Activated T-helper 2 cell treated with anti-CD3 and anti-CD28 coated beads, Interferon-gamma antibody, Interleukin-2, Interleukin-4, amounts not matched to agents 10 μg/mL and 5 μg/mL and 100 μg/mL, durations not matched to agents 14 hours and 24 hours and 36 hours (primary cell): Measurements from ENCODE around the gene BBX. TPM values are rescaled to one million over a fixed set of nuclear protein-coding genes. Genes with fewer than 3 reads are reported as not detected.
"Not testable (repeated sequence)": the region's sequence is repeated elsewhere in the genome, so short reads cannot be mapped to it uniquely, and the experiment has no call there.

Source experiments
- DNase-seq: peaks from one replicate; pipeline ENCODE4 v3.0.0; 2021; ENCODE audit warnings: low spot score
- H3K27ac Mint-ChIP-seq: one replicate; pipeline ENCODE4 v1.8.0; 2021; ENCODE audit warnings: mixed read lengths
- H3K27me3 Mint-ChIP-seq: one replicate; pipeline ENCODE4 v1.8.0; 2021; ENCODE audit warnings: low read depth, mixed read lengths
- H3K36me3 Mint-ChIP-seq: one replicate; pipeline ENCODE4 v1.8.0; 2021; ENCODE audit warnings: low read depth, mixed read lengths
- H3K4me1 Mint-ChIP-seq: one replicate; pipeline ENCODE4 v1.8.0; 2021; ENCODE audit warnings: low read depth, mixed read lengths
- H3K4me3 Mint-ChIP-seq: one replicate; pipeline ENCODE4 v1.8.0; 2021; ENCODE audit warnings: low read depth, mild to moderate bottlenecking, moderate library complexity, mixed read lengths
- H3K9me3 Mint-ChIP-seq: one replicate; pipeline ENCODE4 v1.8.0; 2021; ENCODE audit warnings: mixed read lengths
- intact Hi-C: fragments of 100-400 bp; cut with micrococcal nuclease; formaldehyde crosslinking; loops from one replicate; pipeline ENCODE4 v1.15.1; 2023
- total RNA-seq: library from RNA; stranded (reverse); gene quantifications from 2 replicates; pipeline ENCODE4 v1.2.3, GENCODE V29; 2022

BBX gene
- total RNA-seq, 1 donor from 2014 or later = 35.8 TPM

DNA sequence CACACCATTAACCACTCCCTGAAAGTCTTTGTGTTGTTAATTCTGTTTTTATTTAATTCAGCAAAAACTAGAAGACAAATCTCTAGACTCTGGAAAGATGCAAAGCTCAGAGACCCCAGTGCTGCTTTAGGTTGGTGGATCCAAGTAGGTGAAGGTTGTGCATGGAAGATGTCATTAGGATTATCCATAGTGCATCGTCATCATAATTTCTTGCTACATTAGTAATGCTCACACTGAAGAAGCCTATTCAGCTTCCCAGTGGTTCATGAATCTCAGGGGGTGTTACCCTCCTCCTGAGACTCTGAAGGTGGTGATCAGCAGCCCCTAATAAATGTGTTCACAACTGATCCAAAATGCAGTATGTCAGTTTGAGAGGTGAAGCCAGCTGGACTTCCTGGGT is 295.3 kb downstream of the BBX start:
- intact Hi-C loops = no loop called here
- H3K4me3 Mint-ChIP-seq = no peak overlapping the region
- no peaks in the 10 kb centered on the region for H3K36me3 Mint-ChIP-seq
- H3K9me3 Mint-ChIP-seq = no peaks in the 10 kb centered on the region
- no peak for DNase-seq
- peaks cover 4% of the 10 kb centered on the region for H3K27me3 Mint-ChIP-seq
- H3K27ac Mint-ChIP-seq = no peak overlapping the region
- no peaks in the 10 kb centered on the region for H3K4me1 Mint-ChIP-seq

- Mint-ChIP-seq H3K36me3 (no peaks in the 10 kb centered on the region), H3K27ac (no peak overlapping the region), H3K9me3 (peaks cover 4% of the 10 kb centered on the region), H3K4me3 (no peak overlapping the region), H3K4me1 (no peaks in the 10 kb centered on the region), H3K27me3 (peaks cover 4% of the 10 kb centered on the region)
- no peak for DNase-seq
- intact Hi-C loops = no loop called here
Observed at GRCh38 chr3:107819656-107820055, 296.9 kb downstream of the BBX start.

- Mint-ChIP-seq H3K27ac (no peak overlapping the region), H3K36me3 (no peaks in the 10 kb centered on the region), H3K4me3 (no peak overlapping the region), H3K4me1 (no peaks in the 10 kb centered on the region), H3K27me3 (peaks cover under 1% of the 10 kb centered on the region), H3K9me3 (peaks cover 4% of the 10 kb centered on the region)
- no peak for DNase-seq
- intact Hi-C loops = no loop called here
Observed at GRCh38 chr3:107822308-107822707, 299.5 kb downstream of the BBX start.

GRCh38 chr3:107824822-107825371 is 302.1 kb downstream of the BBX start:
- DNase-seq = no peak
- Mint-ChIP-seq H3K9me3 (peaks cover 4% of the 10 kb centered on the region), H3K4me3 (no peak overlapping the region), H3K27me3 (peaks cover 2% of the 10 kb centered on the region), H3K27ac (no peak overlapping the region), H3K4me1 (no peaks in the 10 kb centered on the region), H3K36me3 (no peaks in the 10 kb centered on the region)
- intact Hi-C loops = no loop called here

DNA sequence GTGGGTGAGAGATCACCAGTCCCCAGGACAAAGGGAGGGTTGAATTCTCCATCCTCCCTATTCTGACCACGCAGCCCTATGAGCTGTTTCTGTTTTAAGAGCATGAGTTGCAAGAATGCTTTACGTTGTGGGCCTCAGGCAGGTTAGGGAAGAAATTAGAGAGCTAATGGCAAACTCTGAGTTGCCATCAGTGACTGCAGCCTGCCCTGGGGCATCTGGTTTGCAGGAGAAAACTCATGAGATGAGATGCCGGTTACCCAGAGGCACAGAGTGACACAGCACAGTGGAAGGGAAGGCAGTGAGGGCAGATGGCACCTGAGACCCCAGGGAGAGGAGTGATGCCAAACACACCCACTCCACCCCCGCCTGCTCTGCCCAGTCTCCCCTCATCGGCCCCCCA is 302.8 kb downstream of the BBX start:
- Mint-ChIP-seq H3K4me3 (no peak overlapping the region), H3K36me3 (no peaks in the 10 kb centered on the region), H3K27ac (no peak overlapping the region), H3K9me3 (peaks cover 4% of the 10 kb centered on the region), H3K27me3 (peaks cover 2% of the 10 kb centered on the region), H3K4me1 (no peaks in the 10 kb centered on the region)
- no peak for DNase-seq
- intact Hi-C loops = no loop called here

DNA sequence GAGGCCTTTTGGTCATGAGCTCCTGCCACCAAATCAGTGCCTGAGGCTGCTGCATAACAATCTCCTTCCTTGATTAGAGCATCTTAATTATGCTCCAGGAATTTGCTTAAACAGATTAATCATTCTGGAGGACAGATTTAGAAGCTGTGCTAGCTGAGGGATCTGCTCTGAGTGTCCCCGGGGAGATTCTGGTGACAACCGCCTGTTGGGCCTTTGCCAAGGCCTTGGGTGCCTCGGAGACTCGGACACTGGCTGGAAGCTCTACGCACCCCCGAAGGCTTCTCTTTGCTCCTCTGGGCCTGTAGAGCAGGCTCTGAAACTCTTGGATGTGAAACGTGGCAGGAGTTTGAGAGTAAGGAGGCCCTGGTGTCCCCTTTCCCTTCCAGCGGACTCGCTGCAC is 304.0 kb downstream of the BBX start:
- H3K9me3 Mint-ChIP-seq = peaks cover 4% of the 10 kb centered on the region

DNA sequence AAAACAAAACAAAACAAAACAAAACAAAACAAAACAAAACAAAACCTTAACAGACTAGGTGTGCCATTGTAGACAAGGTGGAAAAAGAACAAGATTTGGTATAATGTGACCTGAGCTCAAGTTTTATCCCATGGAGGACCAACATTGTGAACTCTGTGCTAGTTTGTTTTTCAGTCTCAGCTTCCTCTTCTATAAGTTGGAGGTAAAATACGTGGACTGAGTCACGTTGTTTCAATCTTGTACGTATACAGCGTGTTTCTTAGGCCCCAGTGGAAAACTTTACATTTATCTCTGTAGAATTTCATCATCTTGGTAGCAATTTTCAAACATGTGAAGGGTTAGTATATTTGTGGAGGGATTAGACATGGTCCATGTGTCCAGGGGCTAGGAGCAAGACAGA is 306.4 kb downstream of the BBX start:
- Mint-ChIP-seq H3K27me3 (peaks cover 4% of the 10 kb centered on the region), H3K4me1 (no peaks in the 10 kb centered on the region), H3K36me3 (no peaks in the 10 kb centered on the region), H3K4me3 (no peak overlapping the region), H3K9me3 (no peaks in the 10 kb centered on the region), H3K27ac (no peak overlapping the region)
- DNase-seq = no peak
- intact Hi-C loops = no loop called here

More for the DNA sequence above, 304.0 kb downstream of the BBX start:
- H3K36me3 Mint-ChIP-seq = no peaks in the 10 kb centered on the region
- no peak for DNase-seq
- peaks cover 2% of the 10 kb centered on the region for H3K27me3 Mint-ChIP-seq
- intact Hi-C loops = no loop called here
- H3K27ac Mint-ChIP-seq = no peak overlapping the region
- no peak overlapping the region for H3K4me3 Mint-ChIP-seq
- no peaks in the 10 kb centered on the region for H3K4me1 Mint-ChIP-seq

DNA sequence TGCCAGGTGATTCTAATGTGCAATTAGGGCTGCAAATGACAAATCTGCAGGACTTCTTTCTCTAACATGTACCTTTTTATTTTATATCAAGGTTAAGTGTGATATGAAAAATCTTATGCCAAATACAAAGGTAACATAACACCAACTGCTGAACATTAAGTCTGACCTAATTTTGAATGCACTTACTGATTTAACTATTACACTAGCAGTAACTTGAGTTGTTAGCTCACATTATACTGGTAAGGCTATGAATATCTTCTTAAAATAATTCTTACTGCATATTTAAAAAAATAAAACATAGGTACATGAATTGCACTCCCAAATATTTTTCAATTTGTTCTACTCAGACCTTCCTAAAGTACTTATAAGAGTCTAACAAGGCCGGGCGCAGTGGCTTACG is 308.8 kb downstream of the BBX start:
- intact Hi-C loops = no loop called here
- H3K36me3 Mint-ChIP-seq = no peaks in the 10 kb centered on the region
- H3K27ac Mint-ChIP-seq = no peak overlapping the region
- no peak for DNase-seq
- no peaks in the 10 kb centered on the region for H3K9me3 Mint-ChIP-seq
- H3K4me1 Mint-ChIP-seq = no peaks in the 10 kb centered on the region
- H3K4me3 Mint-ChIP-seq = no peak overlapping the region
- peaks cover 4% of the 10 kb centered on the region for H3K27me3 Mint-ChIP-seq

- DNase-seq = no peak
- no peaks in the 10 kb centered on the region for H3K9me3 Mint-ChIP-seq
- H3K4me1 Mint-ChIP-seq = no peaks in the 10 kb centered on the region
- no peaks in the 10 kb centered on the region for H3K36me3 Mint-ChIP-seq
- no peak overlapping the region for H3K4me3 Mint-ChIP-seq
- H3K27ac Mint-ChIP-seq = no peak overlapping the region
- intact Hi-C loops = no loop called here
- peaks cover 5% of the 10 kb centered on the region for H3K27me3 Mint-ChIP-seq
Observed at GRCh38 chr3:107833043-107833442, 310.3 kb downstream of the BBX start.

DNA sequence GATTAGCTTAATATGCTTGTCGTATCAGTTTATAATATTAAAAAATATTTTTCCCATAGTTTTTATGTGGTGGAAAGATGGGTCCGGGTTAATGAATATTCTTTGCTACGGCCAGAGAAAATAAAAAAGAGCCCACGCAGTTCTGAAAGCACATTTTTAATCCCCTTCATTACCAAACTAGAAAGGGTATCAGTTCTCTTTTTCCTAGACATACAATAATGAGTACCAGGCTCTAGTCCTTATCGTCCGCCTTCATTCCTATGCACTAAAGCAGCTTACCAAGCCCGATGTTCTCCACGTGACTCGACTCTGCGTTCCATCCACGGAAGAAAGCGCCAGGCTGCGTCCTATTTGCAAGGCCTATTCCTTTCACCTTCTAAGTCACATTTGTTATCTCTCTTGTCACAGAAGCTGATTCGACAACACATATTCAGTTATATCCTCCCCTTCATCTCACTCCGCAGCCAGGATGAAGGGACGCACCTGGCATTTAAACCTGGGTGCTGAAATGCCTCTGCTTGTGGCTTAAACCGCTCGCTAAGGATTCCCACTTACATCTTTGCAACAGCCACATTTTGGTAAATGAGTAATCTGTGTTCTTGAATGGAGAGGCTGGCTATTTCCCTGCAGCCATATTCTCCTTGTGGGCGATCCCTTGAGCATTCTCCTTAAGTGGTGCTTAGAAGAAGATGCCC is 311.1 kb downstream of the BBX start:
- H3K4me1 Mint-ChIP-seq = peaks cover 3% of the 10 kb centered on the region
- H3K27ac Mint-ChIP-seq = no peak overlapping the region
- intact Hi-C loops = no loop called here

DNA sequence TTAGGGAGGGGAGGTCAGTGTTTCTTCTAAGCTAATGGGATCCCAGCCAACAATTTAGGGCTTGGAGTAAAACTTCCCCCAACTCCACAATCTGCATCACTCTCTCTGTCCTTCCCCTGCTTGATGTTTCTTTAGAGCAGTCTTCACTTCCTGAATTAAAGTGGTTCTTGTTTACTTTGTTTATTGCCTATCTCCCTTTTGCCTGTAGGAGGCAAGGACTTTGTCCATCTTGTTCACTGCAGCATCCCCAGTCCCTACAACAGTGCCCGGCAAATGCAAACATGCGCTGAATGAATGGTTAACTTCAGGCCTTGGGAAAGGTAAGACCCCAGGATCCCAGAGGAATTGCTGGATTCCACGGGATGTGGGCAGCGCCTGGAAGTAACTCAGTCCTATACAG is 312.2 kb downstream of the BBX start:
- intact Hi-C loops, H3K27ac Mint-ChIP-seq, DNase-seq, H3K36me3 Mint-ChIP-seq, H3K27me3 Mint-ChIP-seq, H3K4me1 Mint-ChIP-seq, H3K4me3 Mint-ChIP-seq, H3K9me3 Mint-ChIP-seq: not testable (repeated sequence)

More for the DNA sequence above, 311.1 kb downstream of the BBX start:
- H3K27me3 Mint-ChIP-seq = peaks cover 3% of the 10 kb centered on the region
- H3K36me3 Mint-ChIP-seq = no peaks in the 10 kb centered on the region
- no peaks in the 10 kb centered on the region for H3K9me3 Mint-ChIP-seq
- no peak overlapping the region for H3K4me3 Mint-ChIP-seq
- DNase-seq = no peak

GRCh38 chr3:107837895-107838612 is 315.3 kb downstream of the BBX start:
- H3K4me3 Mint-ChIP-seq = no peak overlapping the region
- no peaks in the 10 kb centered on the region for H3K36me3 Mint-ChIP-seq
- no peak for DNase-seq
- no peaks in the 10 kb centered on the region for H3K9me3 Mint-ChIP-seq
- H3K27ac Mint-ChIP-seq = no peak overlapping the region
- intact Hi-C loops = no loop called here
- peaks cover 3% of the 10 kb centered on the region for H3K4me1 Mint-ChIP-seq
- H3K27me3 Mint-ChIP-seq = peaks cover 2% of the 10 kb centered on the region

- H3K36me3 Mint-ChIP-seq = no peaks in the 10 kb centered on the region
- no peak for DNase-seq
- H3K4me1 Mint-ChIP-seq = peaks cover 3% of the 10 kb centered on the region
- no peaks in the 10 kb centered on the region for H3K9me3 Mint-ChIP-seq
- no peak overlapping the region for H3K4me3 Mint-ChIP-seq
- H3K27ac Mint-ChIP-seq = no peak overlapping the region
- intact Hi-C loops = loop anchor here (10.0 kb wide), 1 partner anchor 167 kb away; no protein-coding TSS in a partner anchor
- H3K27me3 Mint-ChIP-seq = peaks cover 2% of the 10 kb centered on the region
Observed at GRCh38 chr3:107841831-107842230, 319.1 kb downstream of the BBX start.
